ENCODE results near the gene DLGAP1.

The DLGAP1 gene

GRCh38 chr18:3867864-3868311 is 587.2 kb downstream of the DLGAP1 start:
- TF ChIP-seq TSHZ2 (CRISPR knock-in tag; IDR thresholded peaks at IDR 0.05): no peak
- no peak for TF ChIP-seq CSRNP3 (CRISPR knock-in tag; IDR thresholded peaks at IDR 0.05)
- TF ChIP-seq BACH2 (CRISPR knock-in tag; IDR thresholded peaks at IDR 0.05; ENCODE audit: borderline replicate concordance): no peak
- no peak for TF ChIP-seq ZNF70 (CRISPR knock-in tag; IDR thresholded peaks at IDR 0.05)
- no peak for TF ChIP-seq OSR1 (CRISPR knock-in tag; IDR thresholded peaks at IDR 0.05)
- no peak for TF ChIP-seq GLIS3 (CRISPR knock-in tag; IDR thresholded peaks at IDR 0.05)
- no peak for ATAC-seq

- TF ChIP-seq PATZ1 (CRISPR knock-in tag; IDR thresholded peaks at IDR 0.05; ENCODE audit: borderline replicate concordance) (no peak), TCF4 (CRISPR knock-in tag; IDR thresholded peaks at IDR 0.05; ENCODE audit: borderline replicate concordance) (no peak), POU6F1 (CRISPR knock-in tag; IDR thresholded peaks at IDR 0.05; ENCODE audit: borderline replicate concordance, low read depth) (no peak), TOX (CRISPR knock-in tag; IDR thresholded peaks at IDR 0.05; ENCODE audit: borderline replicate concordance) (no peak), GLIS3 (CRISPR knock-in tag; IDR thresholded peaks at IDR 0.05) (no peak), CSRNP3 (CRISPR knock-in tag; IDR thresholded peaks at IDR 0.05) (no peak), ARNTL (CRISPR knock-in tag; IDR thresholded peaks at IDR 0.05; ENCODE audit: borderline replicate concordance, low read depth) (no peak), ZFP3 (CRISPR knock-in tag; IDR thresholded peaks at IDR 0.05) (no peak), RARB (CRISPR knock-in tag; IDR thresholded peaks at IDR 0.05) (no peak), ISL1 (CRISPR knock-in tag; IDR thresholded peaks at IDR 0.05) (no peak), CREB5 (CRISPR knock-in tag; IDR thresholded peaks at IDR 0.05; ENCODE audit: low read depth) (no peak), TSHZ2 (CRISPR knock-in tag; IDR thresholded peaks at IDR 0.05) (no peak), ESRRG (CRISPR knock-in tag; IDR thresholded peaks at IDR 0.05) (no peak), SNAI2 (CRISPR knock-in tag; IDR thresholded peaks at IDR 0.05) (no peak), ZNF8 (CRISPR knock-in tag; IDR thresholded peaks at IDR 0.05) (no peak), ZNF565 (CRISPR knock-in tag; conservative IDR thresholded peaks at IDR 0.05; ENCODE audit: low read depth) (no peak), ZC3H10 (CRISPR knock-in tag; IDR thresholded peaks at IDR 0.05) (no peak), OSR1 (CRISPR knock-in tag; IDR thresholded peaks at IDR 0.05) (no peak)
- ATAC-seq: no peak
Observed at GRCh38 chr18:3867236-3867635, 587.9 kb downstream of the DLGAP1 start.

All from SK-N-SH treated with all-trans-retinoic acid at 6 μM for 48 hours (cell line).